Activated CD8-positive, alpha-beta memory T cell treated with anti-CD3 and anti-CD28 coated beads, Interleukin-2, amount 50 U/mL, for 4 hours (primary cell): ENCODE data around the gene UBE2G1.

Source experiments
- DNase-seq: peaks from one replicate; pipeline ENCODE4 v3.0.0-alpha.2; 2020

The UBE2G1 gene

GRCh38 chr17:4333041-4333440 lies 33.4 kb downstream of the UBE2G1 start:
- no peak for DNase-seq

DNA sequence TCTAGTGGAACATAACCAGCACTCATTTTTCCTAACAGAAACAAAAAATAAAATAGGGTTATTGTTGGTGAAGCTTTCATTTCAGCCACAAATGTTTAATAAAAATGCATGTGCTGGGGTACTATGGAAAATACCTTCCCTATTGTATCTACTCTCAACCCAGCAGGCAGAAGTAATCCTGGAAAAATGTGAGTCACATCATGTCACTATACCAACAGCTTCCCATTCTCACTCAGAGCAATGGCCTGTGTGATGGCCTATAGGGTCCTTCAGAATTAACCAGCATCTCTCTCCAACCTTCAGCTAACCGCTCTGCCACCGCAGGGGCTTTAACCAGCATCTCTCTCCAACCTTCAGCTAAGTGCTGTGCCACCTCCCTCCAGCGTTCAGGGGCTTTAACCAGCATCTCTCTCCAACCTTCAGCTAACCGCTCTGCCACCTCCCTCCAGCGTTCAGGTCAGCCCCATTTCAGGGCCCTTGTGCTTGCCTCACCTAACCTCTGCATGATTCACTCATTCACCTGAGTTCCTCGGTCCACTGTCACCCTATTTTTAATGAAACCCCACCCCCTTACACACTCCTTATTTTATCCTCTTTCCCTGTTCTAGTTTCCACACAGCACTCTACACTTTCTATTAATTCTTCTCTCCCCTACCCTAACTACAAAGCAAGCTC lies 34.0 kb downstream of the UBE2G1 start:
- DNase-seq: no peak

GRCh38 chr17:4331614-4332013 lies 34.9 kb downstream of the UBE2G1 start:
- no peak for DNase-seq

DNA sequence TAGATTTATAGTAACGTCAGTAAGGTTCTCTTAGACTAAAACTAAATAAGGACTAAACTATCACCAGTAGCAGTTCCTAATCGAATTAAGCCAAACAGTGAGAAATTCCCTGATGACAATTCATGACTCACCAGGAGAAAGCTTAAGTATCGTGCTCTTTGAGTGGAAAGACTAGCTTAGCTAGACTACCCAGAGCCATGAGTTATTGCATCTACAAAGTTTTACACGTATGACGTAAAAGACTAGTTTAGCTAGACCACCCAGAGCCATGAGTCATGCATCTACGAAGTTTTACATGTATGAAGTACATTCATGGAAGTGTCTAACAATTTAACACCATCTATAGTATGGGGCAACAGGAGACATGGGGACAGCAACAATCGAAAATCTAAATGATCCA lies 36.6 kb downstream of the UBE2G1 start:
- no peak for DNase-seq

DNA sequence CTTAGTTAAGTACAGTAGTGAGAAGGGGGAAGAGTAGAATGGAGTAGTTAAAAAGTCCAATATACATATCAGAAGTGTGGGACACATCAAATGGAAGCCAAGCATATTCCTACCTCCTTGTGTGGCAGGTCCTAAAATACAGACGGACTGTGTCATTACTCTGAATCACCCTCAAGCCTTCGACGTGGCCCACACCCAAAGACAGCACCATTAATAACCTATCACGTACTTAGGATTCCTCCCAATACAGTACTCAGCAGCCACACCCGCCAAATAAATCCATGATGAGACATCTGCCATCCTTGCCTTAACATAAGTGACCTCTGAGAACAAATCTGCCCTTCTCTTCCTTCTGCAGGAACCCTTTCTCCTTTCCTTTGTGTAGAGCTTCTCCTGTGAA lies 38.9 kb downstream of the UBE2G1 start:
- no peak for DNase-seq

GRCh38 chr17:4326608-4327007 lies 39.9 kb downstream of the UBE2G1 start:
- no peak for DNase-seq

GRCh38 chr17:4326112-4326511 lies 40.4 kb downstream of the UBE2G1 start:
- DNase-seq: no peak

DNA sequence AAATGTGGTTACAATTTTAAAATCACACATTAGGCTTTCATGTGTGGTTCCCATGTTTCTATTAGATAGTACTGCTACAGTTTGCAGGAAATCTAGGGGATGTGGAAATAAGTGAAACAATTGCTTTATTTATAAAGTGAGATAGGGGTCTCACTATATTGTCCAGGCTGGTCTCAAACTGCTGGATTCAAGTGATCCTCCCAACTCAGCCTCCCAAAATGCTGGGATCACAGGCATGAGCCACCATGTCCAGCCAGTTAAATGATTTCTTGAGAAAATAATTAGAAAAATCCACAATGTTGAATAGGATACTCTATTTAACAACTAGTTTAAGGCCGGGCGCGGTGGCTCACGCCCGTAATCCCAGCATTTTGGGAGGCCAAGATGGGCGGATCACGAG lies 42.0 kb downstream of the UBE2G1 start:
- no peak for DNase-seq

GRCh38 chr17:4319221-4319620 lies 47.3 kb downstream of the UBE2G1 start:
- no peak for DNase-seq

DNA sequence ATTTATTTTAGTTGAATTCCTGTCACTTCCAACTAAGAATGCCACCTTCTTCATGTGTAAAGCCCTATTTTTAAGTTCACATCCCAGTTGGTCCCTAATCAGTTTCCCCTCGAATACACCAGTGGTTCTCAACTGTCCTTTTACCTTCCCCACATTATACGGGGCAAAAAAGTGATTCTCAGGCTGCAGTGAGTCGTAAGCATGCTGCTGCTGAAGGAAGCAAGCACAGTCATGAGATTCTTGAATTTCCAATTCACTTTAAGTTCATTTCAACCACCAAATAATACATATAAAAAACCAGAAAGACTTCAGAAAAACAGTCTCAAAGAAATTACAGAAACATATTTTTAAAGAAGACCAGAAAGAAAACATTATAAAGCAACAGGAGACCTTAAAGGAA lies 47.9 kb downstream of the UBE2G1 start:
- DNase-seq: no peak

- DNase-seq: no peak
Observed at GRCh38 chr17:4318186-4318585, 48.3 kb downstream of the UBE2G1 start.

GRCh38 chr17:4317610-4318009 lies 48.9 kb downstream of the UBE2G1 start:
- no peak for DNase-seq

DNA sequence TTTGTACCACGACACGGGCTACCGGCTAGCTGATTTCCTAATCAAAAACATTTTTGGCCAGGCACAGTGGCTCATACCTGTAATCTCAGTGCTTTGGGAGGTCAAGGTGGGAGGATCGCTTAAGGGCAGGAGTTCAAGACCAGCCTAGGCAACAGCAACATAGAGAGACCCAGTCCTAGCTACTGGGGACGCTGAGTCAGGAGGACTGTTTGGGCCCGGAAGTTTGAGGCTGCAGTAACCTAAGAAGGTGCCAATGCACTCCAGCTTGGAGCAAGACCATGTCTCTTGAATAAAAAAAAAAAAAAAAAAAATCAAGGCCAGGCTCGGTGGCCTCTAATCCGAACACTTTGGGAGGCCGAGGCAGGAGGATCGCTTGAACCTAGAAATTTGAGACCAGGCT lies 49.8 kb downstream of the UBE2G1 start:
- DNase-seq: no peak

DNA sequence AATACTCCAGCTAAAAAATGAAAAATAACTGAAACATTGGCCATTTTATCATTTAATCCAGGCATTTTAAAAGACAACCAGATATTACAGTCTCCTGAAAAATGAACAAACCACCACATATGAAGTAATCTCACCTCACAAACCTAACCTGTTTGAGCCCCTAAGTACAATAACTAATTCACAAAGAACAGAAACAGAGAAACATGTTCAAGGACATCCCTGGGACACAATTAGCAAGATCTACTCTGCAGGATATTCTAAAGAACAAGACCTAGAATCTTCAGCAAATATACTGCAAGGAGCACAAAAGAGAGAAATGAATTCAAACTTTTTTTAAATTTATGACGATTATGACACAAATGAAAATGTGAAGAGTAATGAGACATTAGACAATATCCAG lies 51.9 kb downstream of the UBE2G1 start:
- DNase-seq: no peak

GRCh38 chr17:4314179-4314578 lies 52.3 kb downstream of the UBE2G1 start:
- no peak for DNase-seq

DNA sequence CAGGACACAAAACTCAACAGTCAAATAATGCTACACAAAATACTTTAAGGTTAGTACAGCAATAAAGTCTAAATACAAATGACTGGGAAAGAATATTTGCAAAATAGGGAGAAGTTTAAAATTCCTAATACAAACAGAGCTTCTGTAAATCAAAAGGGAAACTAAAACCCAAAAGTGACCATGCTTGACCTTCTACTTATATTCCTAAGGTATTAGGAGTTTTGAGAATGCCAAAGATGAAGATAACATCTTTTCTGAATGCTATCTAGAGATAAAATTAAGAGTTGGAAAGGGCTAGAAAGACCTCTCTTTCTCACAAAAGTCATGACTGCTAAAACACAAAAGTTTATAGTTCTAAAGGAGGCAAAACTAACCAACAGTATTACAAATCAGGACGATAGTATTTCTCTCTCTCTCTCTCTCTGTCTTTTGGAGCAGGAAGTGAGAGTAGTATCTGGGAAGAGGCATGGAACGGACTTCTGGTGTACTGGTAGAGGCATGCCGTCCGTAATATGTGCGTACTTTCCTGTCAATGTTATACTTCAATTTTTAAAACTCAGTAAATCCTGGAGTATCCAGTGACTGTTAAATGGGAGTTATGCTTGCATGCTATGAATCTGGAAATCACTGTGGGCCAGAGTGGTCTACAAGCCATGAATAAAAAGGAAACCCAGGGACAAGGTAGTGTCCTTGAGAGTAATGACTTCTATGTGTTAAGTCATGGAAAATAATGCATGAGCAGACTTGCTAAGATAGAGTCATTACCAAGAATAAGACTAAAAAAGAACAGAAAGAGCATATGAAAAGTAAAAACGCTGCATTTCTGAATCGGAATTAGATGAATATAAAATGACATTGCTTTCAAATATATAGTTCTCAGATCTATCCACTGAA lies 53.0 kb downstream of the UBE2G1 start:
- DNase-seq: no peak

DNA sequence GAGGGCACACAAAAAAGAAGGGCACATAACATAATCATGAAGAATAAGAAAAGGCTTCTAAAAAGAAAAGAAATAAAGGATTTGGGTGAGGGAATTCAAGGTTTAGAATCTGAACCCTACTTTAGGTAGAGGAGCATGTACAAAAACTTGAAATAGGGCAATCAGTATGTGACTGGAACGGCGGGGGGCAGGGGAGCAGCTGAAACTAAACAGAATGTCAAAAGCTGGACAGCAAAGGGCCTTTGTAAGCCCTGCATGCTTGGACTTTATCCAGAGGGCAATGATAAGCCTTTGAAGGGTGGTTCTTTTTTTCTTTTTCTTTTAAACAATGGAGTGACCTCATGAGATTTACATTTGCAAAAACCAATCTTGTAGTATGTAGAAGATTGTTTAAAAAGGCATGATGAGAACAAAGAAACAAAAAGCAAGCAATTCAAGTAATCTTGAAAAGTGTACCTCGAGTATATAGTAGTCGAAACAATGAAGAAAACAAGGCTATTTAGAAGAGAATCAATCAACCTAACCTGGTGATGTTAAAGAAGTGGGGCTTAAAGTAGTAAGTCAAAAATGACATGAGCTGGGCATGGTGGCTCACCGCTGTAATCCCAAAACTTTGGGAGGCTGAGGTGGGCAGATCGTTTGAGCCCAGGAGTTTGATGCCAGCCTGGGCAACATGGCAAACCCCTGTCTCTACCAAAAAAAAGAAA lies 56.0 kb downstream of the UBE2G1 start:
- no peak for DNase-seq

- no peak for DNase-seq
Observed at GRCh38 chr17:4309897-4310296, 56.6 kb downstream of the UBE2G1 start.

DNA sequence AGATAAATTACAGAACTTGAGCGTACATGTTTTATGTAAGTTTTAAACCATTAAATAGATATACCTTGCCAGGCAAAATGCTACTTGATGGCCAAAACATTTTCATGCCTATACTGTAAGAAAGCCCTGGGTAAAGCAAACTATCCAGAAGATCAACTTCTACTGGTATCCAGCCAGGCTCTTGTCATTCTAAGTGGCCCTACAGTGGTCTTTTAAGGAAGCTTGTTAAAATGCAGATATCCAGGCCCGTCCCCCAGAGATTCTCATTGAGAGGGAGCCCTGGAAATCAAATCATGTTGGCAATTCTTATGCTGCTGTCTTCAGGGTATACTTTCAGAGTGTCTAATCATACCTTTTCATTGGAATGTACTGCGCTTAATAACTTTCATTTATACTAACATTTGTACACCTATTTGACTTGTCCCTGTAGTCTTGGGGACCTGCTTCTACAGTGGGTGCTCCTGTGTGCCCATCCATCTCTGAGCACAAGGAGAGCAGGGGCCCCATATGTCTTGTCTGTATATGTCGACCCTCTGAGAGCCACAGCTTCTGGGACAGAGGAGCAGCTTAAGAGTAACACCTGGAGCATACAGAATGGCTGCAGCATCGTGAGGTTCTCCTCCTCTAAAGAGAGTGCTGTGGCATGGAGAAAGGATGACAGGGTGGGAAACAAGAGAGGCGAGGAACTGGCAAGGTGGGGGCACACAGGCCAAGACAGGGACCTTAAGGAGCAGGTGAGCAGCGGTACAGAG lies 59.1 kb downstream of the UBE2G1 start:
- no peak for DNase-seq

DNA sequence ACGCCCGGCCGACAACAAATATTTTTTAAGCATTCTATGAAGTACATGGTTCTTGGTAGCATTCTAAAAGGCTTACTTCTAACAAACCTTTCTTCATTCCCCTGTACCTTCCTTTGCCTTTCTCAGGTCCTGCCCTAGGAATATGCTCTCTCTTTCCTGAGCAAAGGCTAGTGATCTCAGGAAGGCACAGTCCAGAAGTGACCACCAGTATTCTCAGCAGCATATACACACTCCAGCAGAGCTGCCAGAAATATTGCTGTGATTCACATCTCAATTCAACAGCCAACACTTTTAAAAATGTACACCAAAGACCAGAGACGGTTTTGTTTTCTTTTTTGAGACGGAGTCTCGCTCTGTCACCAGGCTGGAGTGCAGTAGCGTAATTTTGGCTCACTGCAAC lies 61.3 kb downstream of the UBE2G1 start:
- DNase-seq: no peak

GRCh38 chr17:4304417-4305027 lies 62.0 kb downstream of the UBE2G1 start:
- peak; percentile 51 for DNase-seq

DNA sequence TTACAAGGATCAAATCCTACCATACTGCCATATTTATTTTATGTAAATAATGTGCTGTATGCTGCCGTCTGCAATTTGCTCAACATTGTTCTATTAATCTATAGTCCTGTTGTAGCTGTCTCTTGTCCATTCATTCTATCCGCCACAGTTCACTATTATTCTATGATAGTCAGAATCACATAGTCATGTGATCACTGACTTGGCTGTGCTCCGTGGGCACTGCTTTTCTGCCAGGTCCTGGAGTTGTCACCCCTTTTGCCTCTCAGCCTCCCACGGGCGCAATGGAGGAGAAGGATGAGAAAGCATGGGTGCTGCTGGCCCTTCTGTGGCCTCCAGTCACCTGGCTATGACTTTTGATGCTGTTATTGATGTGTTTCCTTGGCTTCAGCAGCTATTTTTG lies 65.4 kb downstream of the UBE2G1 start:
- DNase-seq: no peak

GRCh38 chr17:4297351-4297750 lies 69.1 kb downstream of the UBE2G1 start:
- no peak for DNase-seq
